Gastrocnemius medialis (tissue), 4 donors: Measurements from ENCODE around the gene RNF227.

Source experiments
- CTCF ChIP-seq, 5 experiments: fragments of 450-650 bp in 3 of 5; fragments of 200-600 bp in 2 of 5; sonication (generic) in 2 of 5; IDR thresholded peaks in 4 of 5; conservative IDR thresholded peaks in 1 of 5; 1 replicate in 4 of 5; 2 replicates in 1 of 5; pipeline ENCODE4 v1.5.1; 2016 to 2019; ENCODE audit warnings: antibody characterized with exemption in 5 of 5, mild to moderate bottlenecking in 3 of 5, moderate library complexity in 3 of 5
- POLR2A ChIP-seq, 2 donors: fragments of 450-650 bp; IDR thresholded peaks; one replicate each; pipeline ENCODE4 v1.6.1; 2017; ENCODE audit warnings: antibody characterized with exemption in 2 of 2, mild to moderate bottlenecking in 2 of 2, moderate library complexity in 2 of 2

GRCh38 chr17:7915611-7916384, at the start of gene RNF227:
- no peak for TF ChIP-seq CTCF (IDR thresholded peaks at IDR 0.05 in 4 of 5, conservative IDR thresholded peaks at IDR 0.05 in 1 of 5)
- peak; percentile 56 to 59 for TF ChIP-seq POLR2A (IDR thresholded peaks at IDR 0.05)
